Right kidney (tissue), 1 donor: ENCODE data around the gene PWP2.
A peak's percentile ranks its signal among the peaks of the same experiment; 100 is the strongest.
"Not testable (repeated sequence)": the region's sequence is repeated elsewhere in the genome, so short reads cannot be mapped to it uniquely, and the experiment has no call there.

Experiments
- DNase-seq: peaks from one replicate; pipeline ENCODE4 v3.0.0-alpha.2; 2016

The PWP2 gene

GRCh38 chr21:44082648-44083440, 24.4 kb upstream of the PWP2 start:
- no peak for DNase-seq

DNA sequence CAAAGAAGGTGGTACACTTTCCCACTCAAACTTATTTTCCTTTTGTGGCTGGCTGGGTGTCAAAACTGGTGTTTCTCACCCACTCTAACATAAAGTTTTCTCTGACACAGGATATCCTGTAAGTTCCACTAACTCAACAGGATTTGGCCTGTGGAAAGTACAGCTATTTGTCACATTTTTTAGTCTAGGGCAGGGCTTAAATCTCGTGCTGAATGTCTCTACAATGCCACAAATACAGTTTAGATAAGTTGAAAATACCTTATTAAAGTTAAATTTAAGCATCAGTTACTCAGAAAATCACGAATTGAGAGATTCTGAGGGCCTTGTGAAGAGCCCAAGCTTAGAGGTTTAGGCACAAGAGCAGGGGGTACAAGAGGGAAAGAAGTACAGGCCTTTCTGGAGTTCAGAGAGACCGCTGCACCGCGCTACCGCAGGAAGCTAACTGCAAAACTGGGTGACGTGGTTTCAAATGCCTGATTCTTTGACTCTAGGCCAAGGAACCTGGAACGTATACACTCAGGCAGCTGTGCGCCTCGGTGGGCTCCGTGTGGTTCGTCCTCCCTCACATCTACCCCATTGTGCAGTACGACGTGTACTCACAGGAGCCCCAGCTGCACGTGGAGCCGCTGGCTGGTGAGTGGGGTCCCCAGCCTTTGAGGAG, 23.4 kb upstream of the PWP2 start:
- no peak for DNase-seq

DNA sequence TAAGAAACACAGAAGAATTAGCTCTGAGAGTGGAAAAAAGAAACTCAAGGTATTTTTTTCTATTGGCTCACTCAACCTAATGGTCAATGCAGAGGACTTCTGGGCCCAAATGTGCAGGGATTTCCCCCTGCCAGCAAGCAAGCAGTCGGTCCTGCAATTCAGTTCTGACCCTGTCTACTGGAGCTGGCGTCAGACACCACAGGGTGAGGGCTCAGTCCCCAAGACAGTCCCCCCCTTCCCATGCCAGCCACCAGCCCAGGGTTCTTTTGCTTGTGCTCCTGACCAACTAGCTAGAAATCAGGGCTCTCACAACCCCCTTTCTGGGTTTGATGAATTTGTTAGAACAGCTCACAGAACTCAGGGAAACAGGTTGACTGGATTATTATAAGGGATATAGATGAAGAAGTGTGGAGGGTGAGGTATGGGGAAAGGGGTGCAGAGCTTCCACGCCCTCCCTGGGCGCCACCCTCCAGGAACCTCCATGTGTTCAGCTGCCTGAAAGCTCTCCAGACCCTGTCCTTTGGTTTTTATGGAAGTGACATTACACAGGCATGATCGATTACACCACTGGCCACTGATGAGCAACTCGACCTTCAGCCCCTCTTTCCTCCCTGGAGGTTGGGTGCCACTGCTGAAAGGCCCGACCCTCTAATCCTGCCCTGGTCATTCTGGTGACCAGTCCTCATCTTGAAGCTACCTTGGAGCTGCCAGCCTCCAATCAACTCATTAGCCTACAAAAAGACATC, 22.5 kb upstream of the PWP2 start:
- no peak for DNase-seq

GRCh38 chr21:44085491-44086321, 21.5 kb upstream of the PWP2 start:
- DNase-seq: no peak

DNA sequence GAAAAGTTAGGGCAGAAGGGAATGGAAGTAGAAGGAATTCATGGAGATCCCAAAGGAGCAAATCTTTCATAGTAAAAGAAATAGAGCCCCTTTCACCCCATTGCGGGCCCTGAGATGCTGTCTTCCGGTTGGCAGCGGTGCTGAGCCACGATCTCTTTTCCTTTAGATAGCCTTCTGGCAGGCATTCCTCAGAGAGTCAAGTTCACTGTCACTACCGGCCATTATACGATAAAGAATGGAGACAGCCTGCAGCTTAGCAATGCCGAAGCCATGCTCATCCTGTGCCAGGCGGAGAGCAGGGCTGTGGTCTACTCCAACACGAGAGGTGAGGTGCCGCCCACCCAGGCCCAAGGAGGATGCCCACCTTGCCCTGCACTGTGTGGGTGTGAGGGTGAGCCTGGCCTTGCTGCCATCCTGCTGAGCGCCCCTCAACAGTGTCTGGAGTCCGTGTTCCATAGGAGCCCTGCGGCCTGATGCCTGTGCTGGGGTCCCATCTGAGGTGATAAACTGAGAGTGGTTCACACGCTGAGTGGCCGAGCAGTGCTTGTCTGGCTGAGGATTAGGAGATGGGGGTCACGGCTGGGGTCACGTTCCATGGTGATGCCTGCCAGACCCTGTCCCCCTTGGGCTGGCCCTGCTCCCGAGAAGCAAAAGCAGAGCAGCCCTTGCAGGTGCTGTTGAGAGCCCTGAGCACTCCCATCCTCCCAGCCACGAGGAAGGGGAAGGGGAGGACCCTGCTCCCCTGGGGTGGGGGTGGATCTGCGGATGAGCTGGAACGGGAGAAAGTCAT, 20.4 kb upstream of the PWP2 start:
- DNase-seq: no peak

GRCh38 chr21:44087426-44088400, 19.5 kb upstream of the PWP2 start:
- DNase-seq: no peak

- DNase-seq: no peak
Measured at GRCh38 chr21:44088401-44088780, 18.8 kb upstream of the PWP2 start.

GRCh38 chr21:44089001-44089911, 17.9 kb upstream of the PWP2 start:
- DNase-seq: peak; percentile 50

DNA sequence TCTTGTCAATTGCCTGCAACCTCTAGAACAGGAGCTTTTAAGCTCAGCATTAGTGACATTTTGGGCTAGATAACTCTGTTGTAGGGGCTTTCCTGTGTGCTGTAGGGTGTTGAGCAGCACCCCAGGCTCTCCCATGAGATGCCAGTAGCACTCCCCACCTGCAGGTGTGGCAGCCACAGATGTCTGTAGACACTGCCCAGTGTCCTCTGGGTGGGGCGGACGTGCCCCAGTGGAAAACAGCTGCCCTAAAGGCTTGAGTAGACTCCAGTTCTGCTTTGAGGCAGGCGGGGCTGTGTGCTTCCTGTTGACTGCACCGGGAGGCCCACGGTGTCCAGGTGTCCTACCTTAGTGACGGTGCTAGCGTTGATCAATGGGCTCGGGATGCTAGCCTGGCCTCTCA, 16.9 kb upstream of the PWP2 start:
- no peak for DNase-seq

GRCh38 chr21:44092211-44092610, 15.0 kb upstream of the PWP2 start:
- DNase-seq: no peak

DNA sequence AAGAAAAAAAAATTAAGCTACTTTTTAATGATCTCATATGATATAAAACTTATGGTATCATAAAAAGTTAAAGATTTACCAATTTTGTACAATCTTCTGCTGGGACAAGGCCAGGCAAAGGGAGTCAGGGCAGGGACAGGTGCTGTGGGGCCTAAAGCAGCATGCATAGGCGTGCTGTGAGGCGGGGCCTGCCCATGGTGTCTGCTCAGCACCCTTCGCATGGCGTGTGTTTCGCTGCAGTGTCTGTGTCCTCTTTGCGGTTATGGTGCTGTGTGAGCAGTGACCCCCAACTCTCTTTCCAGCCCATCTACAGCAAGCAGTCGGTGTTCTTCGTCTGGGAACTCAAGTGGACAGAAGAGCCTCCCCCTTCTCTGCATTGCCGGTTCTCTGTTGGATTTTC, 13.4 kb upstream of the PWP2 start:
- DNase-seq: no peak

DNA sequence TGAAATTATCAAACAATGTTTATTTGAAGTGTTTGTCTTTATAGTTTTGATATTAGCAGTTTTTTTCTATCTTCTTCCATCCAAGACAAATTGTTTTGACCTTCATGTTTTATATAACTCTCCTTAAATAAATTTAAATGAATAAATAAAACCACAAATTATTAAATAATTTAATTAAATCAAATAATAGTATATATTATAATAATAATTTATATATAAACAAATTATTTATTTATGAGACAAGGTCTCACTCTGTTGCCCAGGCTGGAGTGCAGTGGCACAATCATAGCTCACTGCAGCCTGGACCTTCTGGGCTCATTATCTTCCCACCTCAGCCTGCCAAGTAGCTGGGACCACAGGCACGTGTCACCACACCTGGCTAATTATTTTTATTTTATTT, 12.4 kb upstream of the PWP2 start:
- no peak for DNase-seq

- DNase-seq: not testable (repeated sequence)
Measured at GRCh38 chr21:44098507-44098906, 8.7 kb upstream of the PWP2 start.

- DNase-seq: not testable (repeated sequence)
Measured at GRCh38 chr21:44098964-44099363, 8.2 kb upstream of the PWP2 start.

DNA sequence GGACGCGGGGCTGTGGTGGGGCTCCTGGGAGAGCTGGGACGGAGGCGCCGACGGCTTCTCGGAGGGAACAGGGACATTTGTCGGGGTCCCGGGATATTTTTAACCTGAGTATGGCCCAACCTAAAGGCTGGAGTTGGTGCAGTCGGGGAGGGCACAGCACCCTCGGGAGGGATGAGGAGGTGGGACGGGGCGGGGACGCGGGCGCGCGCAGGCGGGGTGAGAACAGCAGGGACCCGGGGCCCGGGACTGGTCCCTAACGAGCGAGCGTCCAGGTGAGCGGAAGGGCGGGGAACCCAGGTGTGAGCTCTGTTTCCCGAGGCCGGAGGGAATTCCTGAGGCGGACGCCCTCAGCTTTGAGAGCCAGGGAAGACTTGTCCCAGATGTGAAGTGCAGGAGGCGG, 390 bp downstream of the PWP2 start:
- not testable (repeated sequence) for DNase-seq

DNA sequence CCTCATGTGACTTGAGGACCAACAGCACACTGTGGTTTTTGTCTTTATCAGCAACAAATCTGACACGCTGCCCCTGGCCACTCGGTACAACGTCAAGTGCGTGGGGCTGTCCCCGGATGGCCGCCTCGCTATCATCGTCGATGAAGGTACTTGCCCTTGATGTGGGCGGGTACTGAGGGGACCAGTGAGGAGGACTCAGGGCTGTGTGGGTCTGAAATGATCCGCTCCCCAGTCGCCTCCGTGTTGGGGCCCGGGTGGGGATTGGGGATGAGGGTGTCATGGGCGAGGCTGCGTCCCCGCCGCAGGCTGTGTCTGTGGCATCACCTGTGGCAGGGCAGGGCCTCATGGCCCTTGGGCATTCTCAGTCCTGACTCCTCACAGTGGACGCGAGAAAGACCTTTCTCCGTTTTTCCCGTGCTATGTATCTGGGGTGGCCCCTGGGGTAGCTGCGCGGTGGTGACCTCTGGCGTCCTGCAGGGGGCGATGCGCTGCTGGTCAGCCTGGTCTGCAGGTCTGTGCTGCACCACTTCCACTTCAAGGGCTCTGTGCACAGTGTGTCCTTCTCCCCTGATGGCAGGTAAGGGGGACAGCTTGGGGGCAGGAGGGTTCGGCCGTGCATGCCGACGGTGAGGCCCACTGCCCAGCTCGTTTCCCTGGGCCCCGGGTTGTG, 6.6 kb downstream of the PWP2 start:
- DNase-seq: not testable (repeated sequence)

DNA sequence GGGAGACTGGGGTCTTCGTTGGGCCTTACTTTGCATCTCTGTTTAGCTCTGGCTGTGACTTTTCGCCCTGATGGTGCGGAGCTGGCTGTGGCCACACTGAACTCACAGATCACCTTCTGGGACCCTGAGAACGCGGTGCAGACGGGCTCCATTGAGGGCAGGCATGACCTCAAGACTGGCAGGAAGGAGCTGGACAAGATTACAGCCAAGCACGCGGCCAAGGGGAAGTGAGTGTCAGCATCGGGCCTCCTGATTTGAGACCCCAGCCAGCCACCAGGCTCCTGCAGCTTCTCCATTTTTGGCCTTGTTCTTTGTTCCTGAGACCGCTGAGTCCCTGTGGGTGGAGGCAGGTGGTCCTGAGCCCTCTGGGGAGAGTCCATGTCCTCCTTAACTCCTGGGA, 14.9 kb downstream of the PWP2 start:
- not testable (repeated sequence) for DNase-seq

- DNase-seq: not testable (repeated sequence)
Measured at GRCh38 chr21:44127827-44128226, 20.6 kb downstream of the PWP2 start.

GRCh38 chr21:44133715-44134057, 26.5 kb downstream of the PWP2 start:
- not testable (repeated sequence) for DNase-seq
